HCT116 (cell line): Measurements from ENCODE around the gene DHX32. TPM values are rescaled to one million over a fixed set of nuclear protein-coding genes. Genes with fewer than 3 reads are reported as not detected.

Experiments
- ATAC-seq: fragments of 200-7000 bp; cut with Tn5 transposase; 2 replicates; pipeline ENCODE4 v1.9.1; 2020; ENCODE audit warnings: mild to moderate bottlenecking, moderate library complexity
- BruUV-seq: library from RNA; stranded (reverse); fragments of 400-500 nt; replicated peaks from 2 replicates; lab custom pipeline; 2021; lab: Mats Ljungman, UMichigan
- CTCF ChIA-PET: fragments of 300-600 bp; sonication (Branson Sonifier 250); formaldehyde crosslinking; loops from one replicate; lab custom pipeline; 2021; ENCODE audit warnings: antibody characterized with exemption; lab: Charles Lee
- POLR2A ChIA-PET: fragments of 300-600, 350-600 bp; sonication (Branson Sonifier 250); formaldehyde crosslinking; loops from one replicate; lab custom pipeline; 2021; ENCODE audit warnings: antibody characterized with exemption; lab: Charles Lee
- RAD21 ChIA-PET, 2 experiments: fragments of 300-600 bp; sonication (Branson Sonifier 250); formaldehyde crosslinking; loops; one replicate each; lab custom pipeline; 2023; ENCODE audit warnings: low total read pairs in 2 of 2; ENCODE audit not compliant: uncharacterized antibody in 2 of 2, unreplicated experiment in 2 of 2, low non-redundant PET in 1 of 2; lab: Charles Lee
- DNase-seq: peaks from one replicate; pipeline ENCODE4 v3.0.0-alpha.2; 2010; ENCODE audit warnings: low read depth, low spot score
- H2AFZ ChIP-seq: fragments of 200-600 bp; shearing (Covaris generic), sonication (generic); 2 replicates; pipeline ENCODE4 v1.6.1; 2017; ENCODE audit warnings: low read depth, mixed run types, mixed read lengths, antibody characterized with exemption, low read length; ENCODE audit not compliant: poor library complexity, severe bottlenecking
- H3K27ac ChIP-seq: 2 replicates; pipeline ENCODE4 v1.5.1; 2012; ENCODE audit warnings: low read depth, low read length
- H3K27me3 ChIP-seq: fragments of 200-600 bp; sonication (generic); 2 replicates; pipeline ENCODE4 v1.6.1; 2016; ENCODE audit warnings: mixed run types, low read length, mixed read lengths; ENCODE audit not compliant: insufficient read depth
- H3K36me3 ChIP-seq, 2 experiments: fragments of 200-500 bp in 1 of 2; fragments of 200-600 bp in 1 of 2; sonication (Bioruptor generic) in 1 of 2; sonication (generic) in 1 of 2; 2 replicates each; pipeline versions ENCODE4 v1.5.1 to v1.6.1; 2014 to 2016; ENCODE audit warnings: low read length in 2 of 2, inconsistent platforms in 1 of 2, mixed read lengths in 1 of 2, mixed run types in 1 of 2; ENCODE audit not compliant: insufficient read depth in 2 of 2, control insufficient read depth in 1 of 2
- H3K4me1 ChIP-seq, 2 experiments: fragments of 200-600 bp in 1 of 2; sonication (generic) in 1 of 2; 2 replicates each; pipeline versions ENCODE4 v1.5.1 to v1.6.1; 2012 to 2017; ENCODE audit warnings: low read length in 2 of 2, inconsistent platforms in 1 of 2, mild to moderate bottlenecking in 1 of 2, mixed read lengths in 1 of 2, mixed run types in 1 of 2, moderate library complexity in 1 of 2; ENCODE audit not compliant: insufficient read depth in 2 of 2, control insufficient read depth in 1 of 2
- H3K4me2 ChIP-seq: fragments of 200-600 bp; sonication (generic); 2 replicates; pipeline ENCODE4 v1.6.1; 2017; ENCODE audit warnings: mixed run types, low read length, mixed read lengths
- H3K4me3 ChIP-seq, 2 experiments: fragments of 200-600 bp in 1 of 2; sonication (generic) in 1 of 2; replicated peaks in 1 of 2; 2 replicates each; pipeline ENCODE4 v1.5.1; 2011 to 2016; ENCODE audit warnings: low read length in 2 of 2, control low read depth in 1 of 2, low read depth in 1 of 2, mild to moderate bottlenecking in 1 of 2, mixed read lengths in 1 of 2, mixed run types in 1 of 2
- H3K79me2 ChIP-seq: fragments of 200-600 bp; sonication (generic); 2 replicates; pipeline ENCODE4 v1.6.1; 2017; ENCODE audit warnings: mild to moderate bottlenecking, mixed run types, low read length, moderate library complexity, mixed read lengths; ENCODE audit not compliant: insufficient read depth
- H3K9ac ChIP-seq: fragments of 200-600 bp; sonication (generic); 2 replicates; pipeline ENCODE4 v1.6.1; 2016; ENCODE audit warnings: low read length, mixed read lengths
- H3K9me2 ChIP-seq: fragments of 200-600 bp; sonication (generic), shearing (Covaris generic); 2 replicates; pipeline ENCODE4 v1.6.1; 2017; ENCODE audit warnings: mixed run types, mild to moderate bottlenecking, moderate library complexity; ENCODE audit not compliant: insufficient read depth
- H3K9me3 ChIP-seq, 2 experiments: fragments of 200-500 bp in 1 of 2; fragments of 200-600 bp in 1 of 2; sonication (Bioruptor generic) in 1 of 2; sonication (generic) in 1 of 2; 2 replicates each; pipeline ENCODE4 v1.6.1; 2014 to 2017; ENCODE audit warnings: low read length in 2 of 2, mixed read lengths in 2 of 2, inconsistent platforms in 1 of 2, low read depth in 1 of 2, mild to moderate bottlenecking in 1 of 2, mixed run types in 1 of 2, moderate library complexity in 1 of 2; ENCODE audit not compliant: control insufficient read depth in 1 of 2, insufficient read depth in 1 of 2
- H4K20me1 ChIP-seq: fragments of 200-600 bp; sonication (generic), shearing (Covaris generic); 2 replicates; pipeline ENCODE4 v1.6.1; 2017; ENCODE audit warnings: mixed run types, mild to moderate bottlenecking, moderate library complexity; ENCODE audit not compliant: insufficient read depth
- EGR1 ChIP-seq: IDR thresholded peaks from 2 replicates; pipeline ENCODE4 v1.6.1; 2012; ENCODE audit warnings: low read depth
- FOSL1 ChIP-seq: IDR thresholded peaks from 2 replicates; pipeline ENCODE4 v1.6.1; 2012; ENCODE audit warnings: low read depth
- JUND ChIP-seq: IDR thresholded peaks from 2 replicates; pipeline ENCODE4 v1.6.1; 2012
- POLR2AphosphoS5 ChIP-seq: IDR thresholded peaks from 2 replicates; pipeline ENCODE4 v1.6.1; 2011; ENCODE audit warnings: mild to moderate bottlenecking, low read depth, low read length, moderate library complexity
- SIN3A ChIP-seq: IDR thresholded peaks from 2 replicates; pipeline ENCODE4 v1.6.1; 2012; ENCODE audit warnings: low read depth
- intact Hi-C: fragments of 100-400 bp; cut with micrococcal nuclease; formaldehyde crosslinking; loops from 2 replicates; pipeline ENCODE4 v1.10.0; 2022
- total RNA-seq: library from RNA; stranded (reverse); gene quantifications from one replicate; pipeline ENCODE4 v1.2.1, GENCODE V29; 2021; ENCODE audit not compliant: unreplicated experiment
- TF ChIP-seq, protein P1 (sequence below): IDR thresholded peaks from 2 replicates; pipeline ENCODE4 v1.6.1; 2012
- TF ChIP-seq, protein P2 (sequence below): IDR thresholded peaks from 2 replicates; pipeline ENCODE4 v1.6.1; 2011; ENCODE audit warnings: mild to moderate bottlenecking, low read length, moderate library complexity; ENCODE audit not compliant: insufficient replicate concordance; ENCODE audit errors: extremely low read depth
- TF ChIP-seq, protein P3 (sequence below): IDR thresholded peaks from 2 replicates; pipeline ENCODE4 v1.6.1; 2012
- TF ChIP-seq, protein P4 (sequence below), 3 experiments: fragments of 200-600 bp in 1 of 3; sonication (generic) in 1 of 3; IDR thresholded peaks in 2 of 3; conservative IDR thresholded peaks in 1 of 3; 2 replicates each; pipeline ENCODE4 v1.5.1; 2012 to 2017; ENCODE audit warnings: low read depth in 2 of 3, low read length in 2 of 3, antibody characterized with exemption in 1 of 3, borderline replicate concordance in 1 of 3, control low read depth in 1 of 3, mild to moderate bottlenecking in 1 of 3, mixed read lengths in 1 of 3, mixed run types in 1 of 3, moderate library complexity in 1 of 3; ENCODE audit not compliant: insufficient read depth in 1 of 3

DHX32 gene
- total RNA-seq, 1 experiment from 2014 or later = 50.9 TPM

DNA sequence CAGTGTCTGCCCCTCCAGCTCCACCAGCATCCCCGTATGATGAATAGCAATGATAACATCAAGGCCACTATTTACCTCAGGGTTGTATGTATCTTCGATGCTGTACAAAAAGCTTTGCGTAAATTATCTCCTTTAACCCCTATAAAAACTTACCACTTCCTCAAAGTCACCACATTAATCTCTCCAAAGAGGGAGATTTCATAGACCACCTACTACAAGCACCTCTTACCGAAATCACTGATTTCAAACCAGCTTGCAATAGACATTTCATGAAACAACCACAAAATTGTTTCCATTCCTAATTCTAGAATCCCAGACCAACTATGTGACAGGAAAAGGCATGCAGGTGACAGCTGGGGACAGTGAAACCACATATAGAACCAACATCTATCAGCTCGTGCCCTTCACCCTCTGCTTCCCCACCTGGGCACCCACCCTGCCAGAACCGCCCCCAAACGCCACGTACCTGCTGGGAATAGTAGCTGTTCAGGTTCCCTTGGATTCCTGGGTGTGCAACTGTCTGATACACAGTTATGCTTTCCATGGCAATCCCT is 85.4 kb downstream of the DHX32 start:
- POLR2A ChIA-PET = interaction anchor here (1.4 kb wide), 1 partner anchor 10 kb away, joined by 4 read pairs; no protein-coding TSS in a partner anchor
- H2AFZ ChIP-seq = no peak overlapping the region
- ATAC-seq = no peak

More for the DNA sequence above, 85.4 kb downstream of the DHX32 start:
- no peak overlapping the region for H3K9ac ChIP-seq
- no peaks in the 10 kb centered on the region for H3K9me3 ChIP-seq
- RAD21 ChIA-PET = no interaction called here
- no peaks in the 10 kb centered on the region for H3K4me1 ChIP-seq
- no peaks in the 10 kb centered on the region for H4K20me1 ChIP-seq
- BruUV-seq = no TSS peak
- no peaks in the 10 kb centered on the region for H3K27me3 ChIP-seq
- TF ChIP-seq, protein P1, sequence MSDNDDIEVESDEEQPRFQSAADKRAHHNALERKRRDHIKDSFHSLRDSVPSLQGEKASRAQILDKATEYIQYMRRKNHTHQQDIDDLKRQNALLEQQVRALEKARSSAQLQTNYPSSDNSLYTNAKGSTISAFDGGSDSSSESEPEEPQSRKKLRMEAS = no peak
- TF ChIP-seq, protein P2, sequence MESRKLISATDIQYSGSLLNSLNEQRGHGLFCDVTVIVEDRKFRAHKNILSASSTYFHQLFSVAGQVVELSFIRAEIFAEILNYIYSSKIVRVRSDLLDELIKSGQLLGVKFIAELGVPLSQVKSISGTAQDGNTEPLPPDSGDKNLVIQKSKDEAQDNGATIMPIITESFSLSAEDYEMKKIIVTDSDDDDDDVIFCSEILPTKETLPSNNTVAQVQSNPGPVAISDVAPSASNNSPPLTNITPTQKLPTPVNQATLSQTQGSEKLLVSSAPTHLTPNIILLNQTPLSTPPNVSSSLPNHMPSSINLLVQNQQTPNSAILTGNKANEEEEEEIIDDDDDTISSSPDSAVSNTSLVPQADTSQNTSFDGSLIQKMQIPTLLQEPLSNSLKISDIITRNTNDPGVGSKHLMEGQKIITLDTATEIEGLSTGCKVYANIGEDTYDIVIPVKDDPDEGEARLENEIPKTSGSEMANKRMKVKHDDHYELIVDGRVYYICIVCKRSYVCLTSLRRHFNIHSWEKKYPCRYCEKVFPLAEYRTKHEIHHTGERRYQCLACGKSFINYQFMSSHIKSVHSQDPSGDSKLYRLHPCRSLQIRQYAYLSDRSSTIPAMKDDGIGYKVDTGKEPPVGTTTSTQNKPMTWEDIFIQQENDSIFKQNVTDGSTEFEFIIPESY = no peak
- TF ChIP-seq JUND (no peak), FOSL1 (no peak), POLR2AphosphoS5 (no peak), SIN3A (no peak), EGR1 (no peak)
- TF ChIP-seq, protein P3, sequence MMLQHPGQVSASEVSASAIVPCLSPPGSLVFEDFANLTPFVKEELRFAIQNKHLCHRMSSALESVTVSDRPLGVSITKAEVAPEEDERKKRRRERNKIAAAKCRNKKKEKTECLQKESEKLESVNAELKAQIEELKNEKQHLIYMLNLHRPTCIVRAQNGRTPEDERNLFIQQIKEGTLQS = no peak
- TF ChIP-seq, protein P4, sequence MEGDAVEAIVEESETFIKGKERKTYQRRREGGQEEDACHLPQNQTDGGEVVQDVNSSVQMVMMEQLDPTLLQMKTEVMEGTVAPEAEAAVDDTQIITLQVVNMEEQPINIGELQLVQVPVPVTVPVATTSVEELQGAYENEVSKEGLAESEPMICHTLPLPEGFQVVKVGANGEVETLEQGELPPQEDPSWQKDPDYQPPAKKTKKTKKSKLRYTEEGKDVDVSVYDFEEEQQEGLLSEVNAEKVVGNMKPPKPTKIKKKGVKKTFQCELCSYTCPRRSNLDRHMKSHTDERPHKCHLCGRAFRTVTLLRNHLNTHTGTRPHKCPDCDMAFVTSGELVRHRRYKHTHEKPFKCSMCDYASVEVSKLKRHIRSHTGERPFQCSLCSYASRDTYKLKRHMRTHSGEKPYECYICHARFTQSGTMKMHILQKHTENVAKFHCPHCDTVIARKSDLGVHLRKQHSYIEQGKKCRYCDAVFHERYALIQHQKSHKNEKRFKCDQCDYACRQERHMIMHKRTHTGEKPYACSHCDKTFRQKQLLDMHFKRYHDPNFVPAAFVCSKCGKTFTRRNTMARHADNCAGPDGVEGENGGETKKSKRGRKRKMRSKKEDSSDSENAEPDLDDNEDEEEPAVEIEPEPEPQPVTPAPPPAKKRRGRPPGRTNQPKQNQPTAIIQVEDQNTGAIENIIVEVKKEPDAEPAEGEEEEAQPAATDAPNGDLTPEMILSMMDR (IDR thresholded peaks at IDR 0.05 in 2 of 3, conservative IDR thresholded peaks at IDR 0.05 in 1 of 3; ENCODE audit: borderline replicate concordance in 1 of 3, insufficient read depth in 1 of 3, low read depth in 2 of 3, low read length in 2 of 3) = no peak
- H3K9me2 ChIP-seq = no peaks in the 10 kb centered on the region
- no peak overlapping the region for H3K4me2 ChIP-seq
- H3K4me3 ChIP-seq = no peak overlapping the region
- CTCF ChIA-PET = no interaction called here
- no peak for DNase-seq
- no peaks in the 10 kb centered on the region for H3K79me2 ChIP-seq
- no peak overlapping the region for H3K27ac ChIP-seq
- H3K36me3 ChIP-seq = peaks cover 0 to 10% of the 10 kb centered on the region in 2 experiments; a peak in 2 of 4 replicates
- intact Hi-C loops = no loop called here
